Kidney (tissue), 14 donors: ENCODE measurements around the gene TACR2. TPM values are rescaled to one million over a fixed set of nuclear protein-coding genes. Genes with fewer than 3 reads are reported as not detected.
A peak's percentile ranks its signal among the peaks of the same experiment; 100 is the strongest.

Source experiments
- DNase-seq, 5 donors: peaks; one replicate each; pipeline ENCODE4 v3.0.0-alpha.2; 2013 to 2020
- FAIRE-seq: peaks from 2 replicates; lab custom pipeline; 2012; peaks lifted over from hg19 to GRCh38; lab: Jason Lieb, UNC
- H3K27ac ChIP-seq, 2 donors: one replicate each; pipeline ENCODE4 v1.7.0; 2013; ENCODE audit warnings: low read depth in 2 of 2, low read length in 2 of 2, inconsistent platforms in 1 of 2
- H3K27me3 ChIP-seq: one replicate; pipeline ENCODE4 v1.7.1; 2013; ENCODE audit warnings: low read length, inconsistent platforms; ENCODE audit not compliant: control insufficient read depth, insufficient read depth
- H3K36me3 ChIP-seq, 3 donors: one replicate each; pipeline versions ENCODE4 v1.7.0 to v1.7.1; 2013; ENCODE audit warnings: low read length in 3 of 3, control low read depth in 1 of 3, inconsistent platforms in 1 of 3; ENCODE audit not compliant: insufficient read depth in 3 of 3, control insufficient read depth in 2 of 3
- H3K4me1 ChIP-seq, 3 donors: one replicate each; pipeline versions ENCODE4 v1.7.0 to v1.7.1; 2013; ENCODE audit warnings: low read length in 3 of 3, inconsistent platforms in 1 of 3, low read depth in 1 of 3; ENCODE audit not compliant: control insufficient read depth in 2 of 3, insufficient read depth in 2 of 3
- H3K4me3 ChIP-seq, 3 donors: one replicate each; pipeline versions ENCODE4 v1.7.0 to v1.8.1; 2013; ENCODE audit warnings: low read length in 3 of 3, control low read depth in 1 of 3, inconsistent platforms in 1 of 3
- H3K9ac ChIP-seq, 3 donors: one replicate each; pipeline versions ENCODE4 v1.7.0 to v1.7.1; 2013; ENCODE audit warnings: low read length in 3 of 3, control low read depth in 1 of 3, inconsistent platforms in 1 of 3
- H3K9me3 ChIP-seq, 3 donors: one replicate each; pipeline versions ENCODE4 v1.7.0 to v1.7.1; 2013; ENCODE audit warnings: low read length in 3 of 3, control low read depth in 1 of 3, inconsistent platforms in 1 of 3; ENCODE audit not compliant: control insufficient read depth in 2 of 3, insufficient read depth in 1 of 3
- CTCF ChIP-seq: IDR thresholded peaks from 3 replicates; pipeline ENCODE4 v1.5.1; 2012; ENCODE audit warnings: mild to moderate bottlenecking, moderate library complexity, borderline replicate concordance; ENCODE audit not compliant: insufficient read depth; ENCODE audit errors: extremely low read depth
- intact Hi-C: fragments of 100-400 bp; cut with DNase I; formaldehyde crosslinking; loops from one replicate; pipeline ENCODE4 v1.11.1; 2022
- polyA plus RNA-seq: library from polyadenylated mRNA; stranded (reverse); fragments of 350-450 nt; fragmentation: Illumina TruSeq; extraction: RNeasy Lipid Tissue Mini Kit (QIAGEN cat#74804); gene quantifications from one replicate; pipeline ENCODE4 v1.2.3, GENCODE V29; 2014; ENCODE audit warnings: low read depth, low replicate concordance; ENCODE audit not compliant: insufficient read depth
- total RNA-seq: library from RNA; stranded (reverse); fragmentation: NEBNext Ultra II Directional; extraction: Animal tissue kit (Norgen Biotek cat#: 25700); gene quantifications from one replicate; pipeline ENCODE4 v1.2.1, GENCODE V29; 2021
- donor health status: control.
- donor health status: control.
- donor health status: control.
- donor health status: control.
- donor health status: control.
- donor health status: DM: yes; HTN: yes; CAD: no.
- donor health status: Normal renal cell carcinoma (clear cell type).

Gene TACR2
- total and polyA plus RNA-seq, 2 donors from 2014 or later, result 0.37 to 0.38 TPM

GRCh38 chr10:69401416-69401815 is 15.3 kb downstream of the TACR2 start:
- intact Hi-C loops, result no loop called here
- no peak overlapping the region for H3K9ac ChIP-seq

GRCh38 chr10:69400936-69401335 is 15.8 kb downstream of the TACR2 start:
- no peak for FAIRE-seq
- Histone ChIP-seq H3K9ac (no peak overlapping the region), H3K9me3 (no peaks in the 10 kb centered on the region), H3K27me3 (no peaks in the 10 kb centered on the region), H3K36me3 (peaks cover 0 to 13% (median 6%) of the 10 kb centered on the region in 3 donors), H3K4me1 (no peaks in the 10 kb centered on the region), H3K4me3 (no peak overlapping the region), H3K27ac (no peak overlapping the region)
- intact Hi-C loops, result no loop called here
- TF ChIP-seq CTCF, result no peak
- no peak for DNase-seq

More at GRCh38 chr10:69401416-69401815, 15.3 kb downstream of the TACR2 start:
- Histone ChIP-seq H3K27ac (no peak overlapping the region), H3K4me1 (no peaks in the 10 kb centered on the region), H3K9me3 (no peaks in the 10 kb centered on the region), H3K4me3 (no peak overlapping the region), H3K27me3 (no peaks in the 10 kb centered on the region), H3K36me3 (peaks cover 0 to 11% (median 6%) of the 10 kb centered on the region in 3 donors)
- FAIRE-seq, result no peak
- no peak for DNase-seq
- no peak for TF ChIP-seq CTCF

- no peaks in the 10 kb centered on the region for H3K9me3 ChIP-seq
- H3K9ac ChIP-seq, result no peak overlapping the region
- H3K27me3 ChIP-seq, result no peaks in the 10 kb centered on the region
- no peak overlapping the region for H3K4me3 ChIP-seq
- no peak for FAIRE-seq
- TF ChIP-seq CTCF, result no peak
- no peak overlapping the region for H3K27ac ChIP-seq
- no peak for DNase-seq
- intact Hi-C loops, result no loop called here
- peaks cover 0 to 13% (median 6%) of the 10 kb centered on the region in 3 donors for H3K36me3 ChIP-seq
- no peaks in the 10 kb centered on the region for H3K4me1 ChIP-seq
These were observed 18.3 kb downstream of the TACR2 start for GRCh38 chr10:69398466-69398865.

- peak in 2 of 5 donors; percentile 41 to 80 for DNase-seq
These were observed 18.7 kb downstream of the TACR2 start for GRCh38 chr10:69397972-69398371.

More at GRCh38 chr10:69397972-69398371, 18.7 kb downstream of the TACR2 start:
- Histone ChIP-seq H3K36me3 (peaks cover 0 to 13% (median 6%) of the 10 kb centered on the region in 3 donors), H3K4me1 (no peaks in the 10 kb centered on the region), H3K9ac (no peak overlapping the region), H3K4me3 (no peak overlapping the region), H3K27me3 (no peaks in the 10 kb centered on the region), H3K9me3 (no peaks in the 10 kb centered on the region), H3K27ac (no peak overlapping the region)
- TF ChIP-seq CTCF, result no peak
- FAIRE-seq, result no peak
- intact Hi-C loops, result no loop called here
